Limb (tissue), 2 donors: ENCODE data around the gene ETS1.
"Not testable (repeated sequence)": the region's sequence is repeated elsewhere in the genome, so short reads cannot be mapped to it uniquely, and the experiment has no call there.

Experiments
- DNase-seq, 2 donors: peaks; one replicate each; pipeline ENCODE4 v3.0.0-alpha.2; 2016; ENCODE audit errors: extremely low spot score in 2 of 2

ETS1 gene

GRCh38 chr11:128467610-128468041, 119.7 kb downstream of the ETS1 start:
- no peak for DNase-seq

DNA sequence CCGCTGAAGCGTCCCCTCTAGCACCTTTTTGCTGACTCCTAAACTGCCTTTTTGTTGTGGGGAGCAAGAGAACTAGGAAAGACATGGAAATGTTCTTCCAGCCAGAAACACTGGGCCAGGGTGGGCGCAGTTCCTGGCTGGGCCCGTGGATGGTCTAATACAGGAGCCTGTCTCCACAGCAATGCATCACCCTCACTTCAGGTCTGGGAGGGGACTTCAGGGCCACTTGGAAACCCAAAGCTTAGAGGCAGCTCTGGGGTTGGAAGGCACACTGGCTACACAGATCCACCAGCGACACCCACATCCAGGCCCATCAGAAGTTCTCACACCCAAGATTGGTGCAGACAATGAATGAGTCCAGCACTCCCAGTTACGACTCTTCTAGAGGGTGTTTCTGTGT, 120.3 kb downstream of the ETS1 start:
- no peak for DNase-seq

GRCh38 chr11:128465946-128466705, 121.2 kb downstream of the ETS1 start:
- no peak for DNase-seq

DNA sequence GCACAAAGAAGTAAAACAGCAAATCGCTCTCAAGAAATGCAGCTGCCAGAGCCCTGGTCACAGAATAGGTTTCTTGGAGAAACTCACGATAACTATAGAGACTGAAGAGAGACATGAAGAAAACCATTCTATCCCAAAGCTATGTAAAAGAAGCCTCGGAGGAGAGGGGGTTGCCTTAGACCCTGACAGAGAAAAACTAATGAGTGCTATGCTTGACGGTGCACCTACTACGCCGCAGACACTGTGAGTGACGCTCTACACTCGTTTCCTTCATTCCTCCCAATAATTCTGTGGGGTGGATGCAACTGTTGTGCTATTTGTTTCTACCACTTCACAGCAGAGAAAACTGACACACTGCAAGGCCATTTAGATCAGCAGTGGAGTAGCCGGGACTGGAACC, 121.8 kb downstream of the ETS1 start:
- DNase-seq = no peak

GRCh38 chr11:128464878-128465450, 122.4 kb downstream of the ETS1 start:
- DNase-seq = no peak

- DNase-seq = no peak
These were observed 123.4 kb downstream of the ETS1 start for GRCh38 chr11:128463979-128464378.

- no peak for DNase-seq
These were observed 124.0 kb downstream of the ETS1 start for GRCh38 chr11:128463371-128463829.

DNA sequence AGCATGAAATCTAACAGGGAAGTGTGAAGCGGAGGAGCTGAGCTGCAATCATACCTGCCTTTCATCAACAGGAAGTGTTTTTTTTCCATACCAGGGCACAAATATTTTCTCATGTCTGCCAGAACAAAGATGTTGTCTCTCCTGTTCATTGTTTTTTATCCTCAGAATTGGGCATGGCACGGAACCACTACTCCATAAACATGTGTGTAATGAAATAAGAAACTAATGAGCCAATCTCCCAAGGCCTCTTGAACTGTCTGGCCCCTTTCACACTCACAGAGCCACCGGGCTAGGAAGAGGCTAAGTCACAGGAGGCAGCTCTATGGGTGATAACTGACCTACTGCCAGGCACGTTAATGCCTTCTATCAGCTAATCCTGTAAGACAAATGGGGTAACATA, 124.4 kb downstream of the ETS1 start:
- DNase-seq = no peak

DNA sequence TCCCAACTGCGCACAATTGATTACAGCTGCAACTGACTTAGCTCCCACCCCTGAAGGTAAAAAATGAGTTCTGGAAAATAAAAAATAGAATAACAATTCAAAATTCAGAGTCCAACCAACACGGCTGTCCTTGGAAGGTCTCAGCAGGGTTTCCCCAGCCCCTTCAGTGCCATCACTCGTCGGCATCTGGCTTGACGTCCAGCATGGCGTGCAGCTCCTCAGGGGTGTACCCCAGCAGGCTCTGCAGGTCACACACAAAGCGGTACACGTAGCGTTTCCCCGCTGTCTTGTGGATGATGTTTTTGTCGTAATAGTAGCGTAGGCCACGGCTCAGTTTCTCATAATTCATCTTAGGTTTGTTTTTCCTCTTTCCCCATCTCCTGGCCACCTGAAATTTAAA, 125.2 kb downstream of the ETS1 start:
- no peak for DNase-seq

DNA sequence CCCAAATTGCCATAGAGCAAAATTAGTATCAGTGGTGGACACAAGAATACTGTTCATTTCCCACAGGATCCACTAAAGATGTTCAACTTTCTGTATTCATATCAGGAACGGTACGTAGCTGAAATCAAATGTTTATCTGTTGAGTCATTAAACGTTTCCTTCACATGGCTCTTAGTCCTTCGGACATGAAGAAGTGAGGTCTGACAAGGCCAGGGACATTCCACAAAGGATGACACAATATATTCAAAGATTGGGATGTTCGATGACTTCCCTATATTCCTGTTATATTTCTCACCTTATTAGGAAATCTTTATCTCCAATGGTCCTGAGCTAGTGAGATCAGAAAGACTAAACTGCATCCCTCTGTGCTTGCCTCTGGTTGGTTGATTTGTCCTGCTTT, 129.0 kb downstream of the ETS1 start:
- DNase-seq = no peak

- DNase-seq = no peak
These were observed 129.5 kb downstream of the ETS1 start for GRCh38 chr11:128457874-128458273.

- no peak for DNase-seq
These were observed 130.6 kb downstream of the ETS1 start for GRCh38 chr11:128456566-128457268.

GRCh38 chr11:128455766-128456165, 131.6 kb downstream of the ETS1 start:
- no peak for DNase-seq

DNA sequence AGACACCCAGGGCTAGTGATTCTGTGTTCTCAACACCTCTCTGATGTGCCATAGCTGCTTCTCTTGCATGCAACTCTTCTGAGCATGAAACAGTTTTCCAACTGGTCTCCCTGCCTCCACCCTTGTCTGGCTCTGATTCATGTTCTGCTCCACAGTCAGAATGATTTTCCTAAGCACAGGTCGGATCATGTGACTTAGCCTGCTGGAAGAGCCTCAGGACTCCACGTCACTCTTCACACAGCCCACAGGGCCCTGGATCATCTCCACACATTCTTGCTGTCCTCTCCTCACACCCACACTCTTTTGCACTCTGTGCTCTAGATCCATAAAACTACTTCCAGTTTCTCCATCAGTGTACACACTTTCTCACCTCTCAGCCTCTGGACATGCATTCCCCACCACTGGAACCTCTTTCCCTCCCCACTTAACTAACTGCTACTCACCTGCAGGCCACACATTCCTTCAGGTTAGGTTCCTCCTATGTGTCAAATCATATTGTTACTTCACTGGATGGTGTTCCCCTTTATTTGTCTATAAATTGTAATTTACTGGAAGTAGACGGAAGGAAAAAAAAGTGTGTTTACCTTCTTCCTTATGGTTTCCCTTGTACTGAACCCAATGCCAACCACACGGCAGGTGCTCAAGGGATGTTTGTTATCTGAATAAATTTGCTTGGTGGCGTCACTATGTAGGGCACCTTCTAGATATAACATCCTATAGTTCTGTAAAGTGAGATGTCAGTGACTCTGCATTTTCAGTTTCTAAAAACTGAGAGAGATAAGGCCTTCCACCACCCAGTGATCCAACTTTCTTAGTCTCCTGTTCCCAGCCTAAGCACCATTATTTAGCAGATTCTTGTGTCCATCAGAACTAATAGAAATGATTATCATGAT, 133.7 kb downstream of the ETS1 start:
- peak in 1 of 2 donors; percentile 51 for DNase-seq

- DNase-seq = peak; percentile 57 to 76
These were observed 135.5 kb downstream of the ETS1 start for GRCh38 chr11:128451652-128452470.

DNA sequence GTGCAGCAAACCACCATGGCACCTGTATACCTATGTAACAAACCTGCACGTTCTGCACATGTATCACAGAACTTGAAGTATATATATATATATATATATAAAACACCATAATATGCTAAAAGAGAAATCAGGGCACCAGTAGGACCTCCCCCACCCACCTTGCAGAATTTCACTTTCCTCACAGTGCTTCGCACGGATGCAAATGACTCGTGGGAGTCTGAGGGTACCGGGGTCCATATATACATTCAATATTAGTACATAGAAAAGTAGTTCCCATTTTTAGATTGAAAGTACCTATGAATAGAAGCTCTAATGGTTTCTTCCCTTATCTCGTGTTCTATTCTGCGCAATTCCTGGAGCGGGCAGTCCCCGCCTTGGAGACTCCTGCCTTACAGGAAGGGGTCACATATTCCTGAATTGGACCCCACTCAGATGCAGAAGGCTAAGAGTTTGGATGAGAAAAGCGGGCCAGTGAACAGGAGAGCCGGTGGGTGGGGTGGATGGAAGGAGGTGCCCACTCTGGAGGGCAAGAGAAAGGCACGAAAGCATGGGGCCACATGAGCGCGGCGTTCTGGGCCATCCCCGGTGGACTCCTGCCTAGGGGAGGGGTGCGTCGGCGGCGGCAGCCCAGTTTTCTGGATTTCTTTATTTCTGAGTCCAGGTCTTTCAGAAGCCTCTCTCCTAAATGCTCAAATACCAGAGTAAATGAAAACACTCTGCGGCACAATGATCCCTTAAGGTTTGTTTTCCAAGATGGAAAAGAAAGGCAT, 136.3 kb downstream of the ETS1 start:
- DNase-seq = no peak

- DNase-seq = not testable (repeated sequence)
These were observed 136.9 kb downstream of the ETS1 start for GRCh38 chr11:128450425-128450824.

DNA sequence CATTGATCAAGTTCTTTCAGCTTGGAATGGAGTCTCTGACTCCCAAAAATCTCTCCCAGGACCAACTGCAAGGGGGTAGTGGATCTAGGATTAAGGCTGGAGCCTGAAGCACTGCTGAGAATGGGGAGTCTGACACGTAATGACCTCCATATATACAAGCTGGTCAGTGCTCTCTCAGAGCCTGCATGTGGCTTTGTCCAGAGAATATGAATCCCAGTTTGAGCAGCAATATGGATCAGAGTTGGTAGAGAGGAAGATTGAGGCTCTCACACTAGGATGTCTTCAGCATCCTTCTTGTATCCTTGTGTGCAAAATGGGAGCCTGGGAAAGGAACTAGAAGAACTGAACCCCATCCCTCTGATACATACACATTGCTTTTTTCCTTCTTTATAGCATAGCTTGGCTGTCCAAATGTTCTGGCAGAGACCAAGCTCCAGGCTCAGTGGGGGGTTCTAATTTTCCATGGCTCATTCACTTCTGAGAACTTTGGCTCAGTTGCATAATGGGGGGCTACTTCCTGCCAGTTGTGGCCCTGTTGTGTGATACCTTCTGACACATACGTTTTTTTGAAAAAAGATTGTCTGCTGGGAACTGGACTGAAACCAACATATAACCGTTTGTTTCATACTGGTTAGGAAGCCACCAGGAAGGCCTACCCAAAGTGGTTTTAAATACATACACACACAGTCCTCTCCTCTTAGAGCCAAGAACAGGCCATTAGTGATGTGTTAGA, 138.2 kb downstream of the ETS1 start:
- no peak for DNase-seq

GRCh38 chr11:128448200-128448886, 139.0 kb downstream of the ETS1 start:
- no peak for DNase-seq
